ENCODE data around the gene KATNB1.
A peak's percentile ranks its signal among the peaks of the same experiment; 100 is the strongest.

The KATNB1 gene

GRCh38 chr16:57756424-57757325, 21.1 kb downstream of the KATNB1 start:
- no peak for DNase-seq (ENCODE audit: low spot score)

GRCh38 chr16:57757326-57757786, 21.8 kb downstream of the KATNB1 start:
- DNase-seq (ENCODE audit: low spot score): peak; percentile 90

GRCh38 chr16:57757883-57758282, 22.3 kb downstream of the KATNB1 start:
- no peak for DNase-seq (ENCODE audit: low spot score)

GRCh38 chr16:57758331-57759117, 23.0 kb downstream of the KATNB1 start:
- DNase-seq (ENCODE audit: low spot score): no peak

GRCh38 chr16:57759131-57759530, 23.6 kb downstream of the KATNB1 start:
- DNase-seq (ENCODE audit: low spot score): no peak

- no peak for DNase-seq (ENCODE audit: low spot score)
Observed at GRCh38 chr16:57759541-57760356, 24.2 kb downstream of the KATNB1 start.

GRCh38 chr16:57760357-57761160, 25.0 kb downstream of the KATNB1 start:
- no peak for DNase-seq (ENCODE audit: low spot score)

GRCh38 chr16:57761301-57761700, 25.7 kb downstream of the KATNB1 start:
- DNase-seq (ENCODE audit: low spot score): no peak

GRCh38 chr16:57761957-57762356, 26.4 kb downstream of the KATNB1 start:
- no peak for DNase-seq (ENCODE audit: low spot score)

- no peak for DNase-seq (ENCODE audit: low spot score)
Observed at GRCh38 chr16:57762365-57763040, 26.9 kb downstream of the KATNB1 start.

GRCh38 chr16:57763285-57764005, 27.9 kb downstream of the KATNB1 start:
- DNase-seq (ENCODE audit: low spot score): no peak

GRCh38 chr16:57764006-57764340, 28.4 kb downstream of the KATNB1 start:
- DNase-seq (ENCODE audit: low spot score): no peak

GRCh38 chr16:57764341-57765159, 29.0 kb downstream of the KATNB1 start:
- DNase-seq (ENCODE audit: low spot score): peak; percentile 29

- DNase-seq (ENCODE audit: low spot score): no peak
Observed at GRCh38 chr16:57765160-57765728, 29.7 kb downstream of the KATNB1 start.

GRCh38 chr16:57766714-57767348, 31.3 kb downstream of the KATNB1 start:
- DNase-seq (ENCODE audit: low spot score): no peak

- no peak for DNase-seq (ENCODE audit: low spot score)
Observed at GRCh38 chr16:57769541-57770145, 34.1 kb downstream of the KATNB1 start.

- no peak for DNase-seq (ENCODE audit: low spot score)
Observed at GRCh38 chr16:57770361-57770760, 34.8 kb downstream of the KATNB1 start.

Measured in activated CD4-positive, alpha-beta T cell treated with anti-CD3 and anti-CD28 coated beads, Interleukin-2, Interleukin-4, amounts not matched to agents 100 ng/mL and 50 ng/mL, durations not matched to agents 16 hours and 8 hours (primary cell).